Ishikawa (cell line): Measurements from ENCODE around the gene MLLT3.

Source experiments
- CEBPB ChIP-seq: IDR thresholded peaks from 2 replicates; pipeline ENCODE4 v1.6.1; 2012
- CREB1 ChIP-seq: IDR thresholded peaks from 2 replicates; pipeline ENCODE4 v1.6.1; 2012; ENCODE audit warnings: low read depth
- EGR1 ChIP-seq: IDR thresholded peaks from 2 replicates; pipeline ENCODE4 v1.6.1; 2012
- EP300 ChIP-seq: IDR thresholded peaks from 2 replicates; pipeline ENCODE4 v1.6.1; 2012; ENCODE audit warnings: borderline replicate concordance
- FOXM1 ChIP-seq: IDR thresholded peaks from 2 replicates; pipeline ENCODE4 v1.6.1; 2012; ENCODE audit warnings: low read depth, borderline replicate concordance
- MAX ChIP-seq: IDR thresholded peaks from 2 replicates; pipeline ENCODE4 v1.6.1; 2012
- NFIC ChIP-seq: IDR thresholded peaks from 2 replicates; pipeline ENCODE4 v1.6.1; 2012
- RAD21 ChIP-seq: IDR thresholded peaks from 2 replicates; pipeline ENCODE4 v1.6.1; 2012; ENCODE audit warnings: low read depth
- REST ChIP-seq: IDR thresholded peaks from 2 replicates; pipeline ENCODE4 v1.6.1; 2012; ENCODE audit warnings: low read depth, mild to moderate bottlenecking
- TAF1 ChIP-seq: IDR thresholded peaks from 2 replicates; pipeline ENCODE4 v1.6.1; 2012; ENCODE audit warnings: low read depth, mild to moderate bottlenecking
- TCF12 ChIP-seq: IDR thresholded peaks from 2 replicates; pipeline ENCODE4 v1.6.1; 2012; ENCODE audit warnings: low read depth
- TEAD4 ChIP-seq: IDR thresholded peaks from 2 replicates; pipeline ENCODE4 v1.6.1; 2012
- YY1 ChIP-seq: IDR thresholded peaks from 2 replicates; pipeline ENCODE4 v1.6.1; 2012; ENCODE audit warnings: low read depth
- ZBTB7A ChIP-seq: IDR thresholded peaks from 2 replicates; pipeline ENCODE4 v1.6.1; 2012; ENCODE audit warnings: low read depth
- TF ChIP-seq, protein P1 (sequence below): IDR thresholded peaks from 2 replicates; pipeline ENCODE4 v1.6.1; 2012

Gene MLLT3

DNA sequence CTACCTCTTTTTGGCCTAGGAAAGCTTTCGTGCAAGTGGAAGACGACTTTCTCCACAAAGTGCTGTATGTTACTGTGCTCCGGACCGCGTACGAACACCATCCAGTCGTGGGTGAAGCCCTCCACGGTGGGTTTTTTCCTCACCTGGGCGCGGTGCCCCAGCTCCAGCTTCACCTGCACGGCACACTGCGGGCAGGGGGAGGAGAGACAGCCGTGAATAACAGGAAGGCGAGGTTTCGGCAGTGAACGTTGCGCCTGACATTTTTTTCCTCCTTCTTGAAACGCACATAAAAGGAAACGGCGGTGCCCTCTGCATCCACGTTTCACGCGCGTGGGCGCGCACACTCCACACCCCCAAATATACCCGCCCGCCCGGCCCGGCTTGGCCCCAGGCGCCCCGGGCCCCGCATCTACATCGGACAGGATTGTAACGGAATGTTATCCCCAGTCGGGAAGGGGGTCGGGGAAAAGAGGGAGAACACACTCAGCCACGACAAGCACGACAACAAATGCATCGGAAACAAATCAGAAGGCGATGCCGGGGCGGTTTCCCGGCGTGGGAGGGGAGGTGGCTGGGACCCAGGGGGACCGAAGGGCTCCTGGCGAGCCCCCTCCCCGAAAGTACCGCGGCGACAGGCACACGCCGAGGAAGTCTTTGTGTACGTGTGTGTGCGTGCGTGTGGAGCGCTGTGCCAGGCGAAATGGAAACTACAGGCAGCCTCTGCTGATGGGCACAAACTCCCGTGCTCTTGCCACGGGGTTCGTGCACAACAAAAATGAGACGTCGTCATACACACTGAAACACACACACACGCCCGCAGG, 1.4 kb downstream of the MLLT3 start:
- TF ChIP-seq REST (no peak), FOXM1 (no peak), MAX (no peak)

- TF ChIP-seq ZBTB7A: no peak
- TF ChIP-seq FOXM1: no peak
Observed at GRCh38 chr9:20619487-20620200, 2.7 kb downstream of the MLLT3 start.

- TF ChIP-seq NFIC (0 out of 2 replicates have a peak, but pooled peaks have one; percentile 22), FOXM1 (no peak), REST (no peak), ZBTB7A (no peak), CEBPB (no peak), EGR1 (no peak)
- TF ChIP-seq, protein P1, sequence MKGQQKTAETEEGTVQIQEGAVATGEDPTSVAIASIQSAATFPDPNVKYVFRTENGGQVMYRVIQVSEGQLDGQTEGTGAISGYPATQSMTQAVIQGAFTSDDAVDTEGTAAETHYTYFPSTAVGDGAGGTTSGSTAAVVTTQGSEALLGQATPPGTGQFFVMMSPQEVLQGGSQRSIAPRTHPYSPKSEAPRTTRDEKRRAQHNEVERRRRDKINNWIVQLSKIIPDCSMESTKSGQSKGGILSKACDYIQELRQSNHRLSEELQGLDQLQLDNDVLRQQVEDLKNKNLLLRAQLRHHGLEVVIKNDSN: no peak
Observed at GRCh38 chr9:20618361-20618802, 3.9 kb downstream of the MLLT3 start.

- no peak for TF ChIP-seq RAD21
- no peak for TF ChIP-seq ZBTB7A
- no peak for TF ChIP-seq CREB1
- TF ChIP-seq MAX: no peak
- no peak for TF ChIP-seq YY1
- no peak for TF ChIP-seq EP300
- TF ChIP-seq TCF12: no peak
- no peak for TF ChIP-seq EGR1
- TF ChIP-seq TAF1: no peak
- TF ChIP-seq FOXM1: no peak
- no peak for TF ChIP-seq NFIC
- no peak for TF ChIP-seq CEBPB
- TF ChIP-seq TEAD4: no peak
- TF ChIP-seq REST: no peak
- TF ChIP-seq, protein P1: no peak
Observed at GRCh38 chr9:20616808-20617207, 5.5 kb downstream of the MLLT3 start.
